Measurements from ENCODE around the gene SMIM23.

The SMIM23 gene

GRCh38 chr5:171813813-171814490 is 28.3 kb downstream of the SMIM23 start:
- Mint-ChIP-seq H3K4me3 (no peak overlapping the region), H3K36me3 (peaks cover 0 to 14% of the 10 kb centered on the region in 2 donors), H3K4me1 (no peaks in the 10 kb centered on the region), H3K9me3 (peaks cover 8 to 11% of the 10 kb centered on the region in 2 donors), H3K27me3 (peaks cover 0 to 5% of the 10 kb centered on the region in 2 donors), H3K27ac (no peak overlapping the region)
- no peak for DNase-seq
- ATAC-seq (replicated peaks) = no peak

- no peaks in the 10 kb centered on the region for H3K27me3 Mint-ChIP-seq
- no peak overlapping the region for H3K4me3 Mint-ChIP-seq
- no peak overlapping the region for H3K27ac Mint-ChIP-seq
- DNase-seq (no peak), ATAC-seq (replicated peaks) (no peak)
- peaks cover 0 to 8% of the 10 kb centered on the region in 2 donors for H3K36me3 Mint-ChIP-seq
- H3K9me3 Mint-ChIP-seq = peaks cover 3 to 4% of the 10 kb centered on the region in 2 donors
- H3K4me1 Mint-ChIP-seq = no peaks in the 10 kb centered on the region
Observed at GRCh38 chr5:171816666-171817065, 31.0 kb downstream of the SMIM23 start.

GRCh38 chr5:171820561-171820960 is 34.9 kb downstream of the SMIM23 start:
- DNase-seq = no peak
- Mint-ChIP-seq H3K36me3 (no peaks in the 10 kb centered on the region), H3K4me1 (no peaks in the 10 kb centered on the region), H3K9me3 (no peaks in the 10 kb centered on the region), H3K27me3 (no peaks in the 10 kb centered on the region), H3K4me3 (no peak overlapping the region), H3K27ac (no peak overlapping the region)
- no peak for ATAC-seq (replicated peaks)

- ATAC-seq (replicated peaks) (no peak), DNase-seq (no peak)
- Mint-ChIP-seq H3K27me3 (no peaks in the 10 kb centered on the region), H3K4me1 (no peaks in the 10 kb centered on the region), H3K9me3 (no peaks in the 10 kb centered on the region), H3K27ac (no peak overlapping the region), H3K4me3 (no peak overlapping the region), H3K36me3 (no peaks in the 10 kb centered on the region)
Observed at GRCh38 chr5:171821286-171821685, 35.7 kb downstream of the SMIM23 start.

- Mint-ChIP-seq H3K4me1 (no peaks in the 10 kb centered on the region), H3K4me3 (no peak overlapping the region), H3K27ac (no peak overlapping the region), H3K27me3 (no peaks in the 10 kb centered on the region), H3K36me3 (no peaks in the 10 kb centered on the region), H3K9me3 (no peaks in the 10 kb centered on the region)
- DNase-seq (no peak), ATAC-seq (replicated peaks) (no peak)
Observed at GRCh38 chr5:171823269-171823668, 37.7 kb downstream of the SMIM23 start.

GRCh38 chr5:171825051-171825450 is 39.4 kb downstream of the SMIM23 start:
- no peak overlapping the region for H3K27ac Mint-ChIP-seq
- H3K4me1 Mint-ChIP-seq = no peaks in the 10 kb centered on the region
- H3K4me3 Mint-ChIP-seq = no peak overlapping the region
- peaks cover 0 to under 1% of the 10 kb centered on the region in 2 donors for H3K9me3 Mint-ChIP-seq
- DNase-seq (no peak), ATAC-seq (replicated peaks) (no peak)
- H3K27me3 Mint-ChIP-seq = no peaks in the 10 kb centered on the region
- H3K36me3 Mint-ChIP-seq = no peaks in the 10 kb centered on the region

- DNase-seq = no peak
- Mint-ChIP-seq H3K27me3 (no peaks in the 10 kb centered on the region), H3K9me3 (peaks cover 2 to 3% of the 10 kb centered on the region in 2 donors), H3K27ac (no peak overlapping the region), H3K4me1 (no peaks in the 10 kb centered on the region), H3K36me3 (no peaks in the 10 kb centered on the region), H3K4me3 (no peak overlapping the region)
- no peak for ATAC-seq (replicated peaks)
Observed at GRCh38 chr5:171826132-171826531, 40.5 kb downstream of the SMIM23 start.

- H3K4me3 Mint-ChIP-seq = no peak overlapping the region
- DNase-seq (no peak), ATAC-seq (replicated peaks) (no peak)
- H3K27me3 Mint-ChIP-seq = no peaks in the 10 kb centered on the region
- H3K4me1 Mint-ChIP-seq = no peaks in the 10 kb centered on the region
- H3K9me3 Mint-ChIP-seq = peaks cover 7 to 9% of the 10 kb centered on the region in 2 donors
- H3K36me3 Mint-ChIP-seq = peaks cover 4 to 7% of the 10 kb centered on the region in 2 donors
- H3K27ac Mint-ChIP-seq = no peak overlapping the region
Observed at GRCh38 chr5:171827162-171827561, 41.5 kb downstream of the SMIM23 start.

- Mint-ChIP-seq H3K36me3 (peaks cover 21 to 28% of the 10 kb centered on the region in 2 donors), H3K4me3 (no peak overlapping the region), H3K27ac (no peak overlapping the region), H3K4me1 (no peaks in the 10 kb centered on the region), H3K27me3 (no peaks in the 10 kb centered on the region), H3K9me3 (peaks cover 12 to 20% of the 10 kb centered on the region in 2 donors)
- DNase-seq = no peak
- ATAC-seq (replicated peaks) = no peak
Observed at GRCh38 chr5:171830686-171831085, 45.1 kb downstream of the SMIM23 start.

- H3K4me3 Mint-ChIP-seq = no peak overlapping the region
- ATAC-seq (replicated peaks) (no peak), DNase-seq (no peak)
- H3K27ac Mint-ChIP-seq = no peak overlapping the region
- peaks cover 28 to 32% of the 10 kb centered on the region in 2 donors for H3K36me3 Mint-ChIP-seq
- no peaks in the 10 kb centered on the region for H3K4me1 Mint-ChIP-seq
- peaks cover 12 to 20% of the 10 kb centered on the region in 2 donors for H3K9me3 Mint-ChIP-seq
- H3K27me3 Mint-ChIP-seq = no peaks in the 10 kb centered on the region
Observed at GRCh38 chr5:171832775-171833174, 47.2 kb downstream of the SMIM23 start.

GRCh38 chr5:171834461-171834860 is 48.8 kb downstream of the SMIM23 start:
- Mint-ChIP-seq H3K27ac (no peak overlapping the region), H3K27me3 (no peaks in the 10 kb centered on the region), H3K9me3 (peaks cover 12 to 20% of the 10 kb centered on the region in 2 donors), H3K36me3 (peaks cover 29 to 38% of the 10 kb centered on the region in 2 donors), H3K4me3 (no peak overlapping the region), H3K4me1 (no peaks in the 10 kb centered on the region)
- no peak for ATAC-seq (replicated peaks)
- no peak for DNase-seq

- Mint-ChIP-seq H3K4me3 (no peak overlapping the region), H3K9me3 (peaks cover 12 to 19% of the 10 kb centered on the region in 2 donors), H3K27me3 (no peaks in the 10 kb centered on the region), H3K27ac (no peak overlapping the region), H3K36me3 (peaks cover 33 to 43% of the 10 kb centered on the region in 2 donors), H3K4me1 (no peaks in the 10 kb centered on the region)
- ATAC-seq (replicated peaks) (no peak), DNase-seq (no peak)
Observed at GRCh38 chr5:171835066-171835465, 49.4 kb downstream of the SMIM23 start.

GRCh38 chr5:171837522-171837921 is 51.9 kb downstream of the SMIM23 start:
- peaks cover 5 to 13% of the 10 kb centered on the region in 2 donors for H3K9me3 Mint-ChIP-seq
- H3K27ac Mint-ChIP-seq = no peak overlapping the region
- no peak for DNase-seq
- peaks cover 50 to 58% of the 10 kb centered on the region in 2 donors for H3K36me3 Mint-ChIP-seq
- H3K4me1 Mint-ChIP-seq = peaks cover 0 to 7% of the 10 kb centered on the region in 2 donors
- ATAC-seq (replicated peaks) = no peak
- no peaks in the 10 kb centered on the region for H3K27me3 Mint-ChIP-seq
- no peak overlapping the region for H3K4me3 Mint-ChIP-seq

- no peak for DNase-seq
- peak overlapping the region; percentile 2 for H3K27ac Mint-ChIP-seq
- no peak for ATAC-seq (replicated peaks)
- peaks cover 44 to 57% of the 10 kb centered on the region in 2 donors for H3K36me3 Mint-ChIP-seq
- peaks cover 0 to 7% of the 10 kb centered on the region in 2 donors for H3K4me1 Mint-ChIP-seq
- H3K4me3 Mint-ChIP-seq = no peak overlapping the region
- peaks cover 3 to 12% of the 10 kb centered on the region in 2 donors for H3K9me3 Mint-ChIP-seq
- H3K27me3 Mint-ChIP-seq = no peaks in the 10 kb centered on the region
Observed at GRCh38 chr5:171838066-171838465, 52.4 kb downstream of the SMIM23 start.

GRCh38 chr5:171839112-171839511 is 53.5 kb downstream of the SMIM23 start:
- H3K4me1 Mint-ChIP-seq = peaks cover 0 to 7% of the 10 kb centered on the region in 2 donors
- H3K4me3 Mint-ChIP-seq = no peak overlapping the region
- H3K36me3 Mint-ChIP-seq = peaks cover 38 to 51% of the 10 kb centered on the region in 2 donors
- ATAC-seq (replicated peaks) = no peak
- no peak overlapping the region for H3K27ac Mint-ChIP-seq
- no peak for DNase-seq
- peaks cover 0 to 6% of the 10 kb centered on the region in 2 donors for H3K9me3 Mint-ChIP-seq
- no peaks in the 10 kb centered on the region for H3K27me3 Mint-ChIP-seq
